HepG2 (cell line): ENCODE results near the gene GFER. TPM values are rescaled to one million over a fixed set of nuclear protein-coding genes. Genes with fewer than 3 reads are reported as not detected.

Experiments
- CBX1 ChIP-seq: IDR thresholded peaks from one replicate; pipeline ENCODE4 v1.6.1; 2016; ENCODE audit warnings: antibody characterized with exemption, low read depth
- DNMT1 ChIP-seq: sonication (generic); formaldehyde crosslinking; IDR thresholded peaks from 2 replicates; pipeline ENCODE4 v1.5.1; 2020; ENCODE audit warnings: mild to moderate bottlenecking, missing genetic modification reagents
- GZF1 ChIP-seq: sonication (generic); formaldehyde crosslinking; IDR thresholded peaks from 2 replicates; pipeline ENCODE4 v1.5.1; 2020; ENCODE audit warnings: mild to moderate bottlenecking, missing genetic modification reagents
- HMG20B ChIP-seq: conservative IDR thresholded peaks from 2 replicates; pipeline ENCODE4 v1.6.1; 2016; ENCODE audit warnings: missing genetic modification reagents, missing compliant biosample characterization
- JUN ChIP-seq: sonication (generic); formaldehyde crosslinking; IDR thresholded peaks from 2 replicates; pipeline ENCODE4 v1.4.0; 2020; ENCODE audit warnings: mild to moderate bottlenecking, missing genetic modification reagents
- PRDM10 ChIP-seq: sonication (generic); formaldehyde crosslinking; IDR thresholded peaks from 2 replicates; pipeline ENCODE4 v1.4.0; 2020; ENCODE audit warnings: low read depth, missing genetic modification reagents
- RFXANK ChIP-seq: IDR thresholded peaks from 2 replicates; pipeline ENCODE4 v1.6.1; 2016
- TGIF2 ChIP-seq: IDR thresholded peaks from 2 replicates; pipeline ENCODE4 v1.6.1; 2016; ENCODE audit warnings: control low read depth, missing compliant biosample characterization
- ZFX ChIP-seq: sonication (generic); formaldehyde crosslinking; IDR thresholded peaks from 2 replicates; pipeline ENCODE4 v1.4.0; 2020; ENCODE audit warnings: mild to moderate bottlenecking, low read depth, missing genetic modification reagents, moderate library complexity
- ZNF292 ChIP-seq: sonication (generic); formaldehyde crosslinking; IDR thresholded peaks from 2 replicates; pipeline ENCODE4 v1.8.1; 2022; ENCODE audit warnings: mild to moderate bottlenecking, low read depth, missing genetic modification reagents, borderline replicate concordance
- ZNF432 ChIP-seq: sonication (generic); formaldehyde crosslinking; IDR thresholded peaks from 2 replicates; pipeline ENCODE4 v1.5.0; 2020; ENCODE audit warnings: missing genetic modification reagents, mild to moderate bottlenecking, borderline replicate concordance
- ZNF44 ChIP-seq: sonication (generic); formaldehyde crosslinking; IDR thresholded peaks from 2 replicates; pipeline ENCODE4 v1.5.1; 2020; ENCODE audit warnings: mild to moderate bottlenecking, missing genetic modification reagents
- ZNF556 ChIP-seq: sonication (generic); formaldehyde crosslinking; IDR thresholded peaks from 2 replicates; pipeline ENCODE4 v1.4.0; 2020; ENCODE audit warnings: mild to moderate bottlenecking, missing genetic modification reagents, borderline replicate concordance
- ZNF557 ChIP-seq: sonication (generic); formaldehyde crosslinking; IDR thresholded peaks from 2 replicates; pipeline ENCODE4 v1.4.0; 2020; ENCODE audit warnings: missing genetic modification reagents
- ZNF580 ChIP-seq: IDR thresholded peaks from 2 replicates; pipeline ENCODE4 v1.6.1; 2016; ENCODE audit warnings: low read depth, borderline replicate concordance
- ZNF839 ChIP-seq: sonication (generic); formaldehyde crosslinking; IDR thresholded peaks from 2 replicates; pipeline ENCODE4 v1.4.0; 2020; ENCODE audit warnings: missing genetic modification reagents, mild to moderate bottlenecking, borderline replicate concordance
- ZNF878 ChIP-seq: sonication (generic); formaldehyde crosslinking; IDR thresholded peaks from 2 replicates; pipeline ENCODE4 v1.8.1; 2023; ENCODE audit warnings: mild to moderate bottlenecking, missing genetic modification reagents, moderate library complexity
- polyA plus RNA-seq, 8 experiments: library from polyadenylated mRNA; depleted of rRNA in 3 of 8; stranded (reverse) in 7 of 8; unstranded in 1 of 8; fragments of >200 nt; fragmentation: Illumina TruSeq in 4 of 8; extraction: Trizol in 4 of 8; gene quantifications; 2 replicates each; pipeline versions ENCODE4 v1.2.1 to v1.2.3, GENCODE V29; 2011 to 2016; ENCODE audit warnings: low read depth in 4 of 8, missing spikeins in 1 of 8, mixed read lengths in 1 of 8; ENCODE audit not compliant: insufficient read depth in 1 of 8
- total RNA-seq, 5 experiments: library from RNA; depleted of rRNA; stranded (reverse); fragments of >200 nt; fragmentation: Illumina TruSeq; extraction: Trizol; gene quantifications; 2 replicates each; pipeline ENCODE4 v1.2.3, GENCODE V29; 2016; ENCODE audit warnings: low read depth in 1 of 5
- TF ChIP-seq, protein P1 (sequence below): IDR thresholded peaks from 2 replicates; pipeline ENCODE4 v1.6.1; 2012; ENCODE audit warnings: low read length, improper control_type of control experiment
- TF ChIP-seq, protein P2 (sequence below): sonication (generic); formaldehyde crosslinking; IDR thresholded peaks from 2 replicates; pipeline ENCODE4 v1.4.0; 2020; ENCODE audit warnings: missing genetic modification reagents, borderline replicate concordance

The GFER gene
- total and polyA plus RNA-seq, 2 of the 13 experiments (the other 11 are each of a cell fraction or from before 2014, with no cell fraction given): 28.6 to 71.7 TPM

- TF ChIP-seq, protein P1, sequence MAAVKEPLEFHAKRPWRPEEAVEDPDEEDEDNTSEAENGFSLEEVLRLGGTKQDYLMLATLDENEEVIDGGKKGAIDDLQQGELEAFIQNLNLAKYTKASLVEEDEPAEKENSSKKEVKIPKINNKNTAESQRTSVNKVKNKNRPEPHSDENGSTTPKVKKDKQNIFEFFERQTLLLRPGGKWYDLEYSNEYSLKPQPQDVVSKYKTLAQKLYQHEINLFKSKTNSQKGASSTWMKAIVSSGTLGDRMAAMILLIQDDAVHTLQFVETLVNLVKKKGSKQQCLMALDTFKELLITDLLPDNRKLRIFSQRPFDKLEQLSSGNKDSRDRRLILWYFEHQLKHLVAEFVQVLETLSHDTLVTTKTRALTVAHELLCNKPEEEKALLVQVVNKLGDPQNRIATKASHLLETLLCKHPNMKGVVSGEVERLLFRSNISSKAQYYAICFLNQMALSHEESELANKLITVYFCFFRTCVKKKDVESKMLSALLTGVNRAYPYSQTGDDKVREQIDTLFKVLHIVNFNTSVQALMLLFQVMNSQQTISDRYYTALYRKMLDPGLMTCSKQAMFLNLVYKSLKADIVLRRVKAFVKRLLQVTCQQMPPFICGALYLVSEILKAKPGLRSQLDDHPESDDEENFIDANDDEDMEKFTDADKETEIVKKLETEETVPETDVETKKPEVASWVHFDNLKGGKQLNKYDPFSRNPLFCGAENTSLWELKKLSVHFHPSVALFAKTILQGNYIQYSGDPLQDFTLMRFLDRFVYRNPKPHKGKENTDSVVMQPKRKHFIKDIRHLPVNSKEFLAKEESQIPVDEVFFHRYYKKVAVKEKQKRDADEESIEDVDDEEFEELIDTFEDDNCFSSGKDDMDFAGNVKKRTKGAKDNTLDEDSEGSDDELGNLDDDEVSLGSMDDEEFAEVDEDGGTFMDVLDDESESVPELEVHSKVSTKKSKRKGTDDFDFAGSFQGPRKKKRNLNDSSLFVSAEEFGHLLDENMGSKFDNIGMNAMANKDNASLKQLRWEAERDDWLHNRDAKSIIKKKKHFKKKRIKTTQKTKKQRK: no peak
- TF ChIP-seq ZNF44 (CRISPR knock-in tag) (0 out of 2 replicates have a peak, but pooled peaks have one; percentile 25), TGIF2 (no peak), ZNF580 (no peak), DNMT1 (no peak), ZNF432 (CRISPR knock-in tag) (no peak), ZNF878 (no peak), HMG20B (CRISPR knock-in tag) (no peak), ZNF839 (CRISPR knock-in tag) (no peak), CBX1 (no peak), GZF1 (CRISPR knock-in tag) (no peak), PRDM10 (CRISPR knock-in tag) (0 out of 2 replicates have a peak, but pooled peaks have one; percentile 19), ZNF557 (CRISPR knock-in tag) (no peak), RFXANK (CRISPR knock-in tag) (no peak), ZNF556 (CRISPR knock-in tag) (peak; percentile 23; the same call in 1 of the 2 replicates), ZNF292 (CRISPR knock-in tag) (no peak), ZFX (CRISPR knock-in tag) (no peak), JUN (CRISPR knock-in tag) (no peak)
- TF ChIP-seq, protein P2, sequence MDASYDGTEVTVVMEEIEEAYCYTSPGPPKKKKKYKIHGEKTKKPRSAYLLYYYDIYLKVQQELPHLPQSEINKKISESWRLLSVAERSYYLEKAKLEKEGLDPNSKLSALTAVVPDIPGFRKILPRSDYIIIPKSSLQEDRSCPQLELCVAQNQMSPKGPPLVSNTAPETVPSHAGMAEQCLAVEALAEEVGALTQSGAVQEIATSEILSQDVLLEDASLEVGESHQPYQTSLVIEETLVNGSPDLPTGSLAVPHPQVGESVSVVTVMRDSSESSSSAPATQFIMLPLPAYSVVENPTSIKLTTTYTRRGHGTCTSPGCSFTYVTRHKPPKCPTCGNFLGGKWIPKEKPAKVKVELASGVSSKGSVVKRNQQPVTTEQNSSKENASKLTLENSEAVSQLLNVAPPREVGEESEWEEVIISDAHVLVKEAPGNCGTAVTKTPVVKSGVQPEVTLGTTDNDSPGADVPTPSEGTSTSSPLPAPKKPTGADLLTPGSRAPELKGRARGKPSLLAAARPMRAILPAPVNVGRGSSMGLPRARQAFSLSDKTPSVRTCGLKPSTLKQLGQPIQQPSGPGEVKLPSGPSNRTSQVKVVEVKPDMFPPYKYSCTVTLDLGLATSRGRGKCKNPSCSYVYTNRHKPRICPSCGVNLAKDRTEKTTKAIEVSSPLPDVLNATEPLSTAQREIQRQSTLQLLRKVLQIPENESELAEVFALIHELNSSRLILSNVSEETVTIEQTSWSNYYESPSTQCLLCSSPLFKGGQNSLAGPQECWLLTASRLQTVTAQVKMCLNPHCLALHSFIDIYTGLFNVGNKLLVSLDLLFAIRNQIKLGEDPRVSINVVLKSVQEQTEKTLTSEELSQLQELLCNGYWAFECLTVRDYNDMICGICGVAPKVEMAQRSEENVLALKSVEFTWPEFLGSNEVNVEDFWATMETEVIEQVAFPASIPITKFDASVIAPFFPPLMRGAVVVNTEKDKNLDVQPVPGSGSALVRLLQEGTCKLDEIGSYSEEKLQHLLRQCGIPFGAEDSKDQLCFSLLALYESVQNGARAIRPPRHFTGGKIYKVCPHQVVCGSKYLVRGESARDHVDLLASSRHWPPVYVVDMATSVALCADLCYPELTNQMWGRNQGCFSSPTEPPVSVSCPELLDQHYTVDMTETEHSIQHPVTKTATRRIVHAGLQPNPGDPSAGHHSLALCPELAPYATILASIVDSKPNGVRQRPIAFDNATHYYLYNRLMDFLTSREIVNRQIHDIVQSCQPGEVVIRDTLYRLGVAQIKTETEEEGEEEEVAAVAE (CRISPR knock-in tag): no peak
Measured at GRCh38 chr16:1982991-1983543, 926 bp upstream of the GFER start (continued).
